Peyer's patch (tissue), 4 donors: ENCODE results near the gene MXRA8. TPM values are rescaled to one million over a fixed set of nuclear protein-coding genes. Genes with fewer than 3 reads are reported as not detected.

Experiments used
- DNase-seq, 3 donors: peaks; one replicate each; pipeline ENCODE4 v3.0.0-alpha.2; 2017 to 2019
- H3K27ac ChIP-seq, 4 donors: fragments of 200-600 bp; sonication (generic); one replicate each; pipeline ENCODE4 v1.5.1; 2016 to 2019
- H3K27me3 ChIP-seq, 2 donors: fragments of 200-600 bp; sonication (generic); one replicate each; pipeline ENCODE4 v1.5.1; 2019
- H3K36me3 ChIP-seq, 3 donors: fragments of 200-600 bp; sonication (generic); one replicate each; pipeline ENCODE4 v1.5.1; 2016 to 2019
- H3K4me1 ChIP-seq, 4 donors: fragments of 200-600 bp; sonication (generic); one replicate each; pipeline ENCODE4 v1.5.1; 2016 to 2019
- H3K4me3 ChIP-seq, 4 donors: fragments of 200-600 bp; sonication (generic); 1 replicate in 3 of 4; 2 replicates in 1 of 4; pipeline ENCODE4 v1.5.1; 2016 to 2019; ENCODE audit warnings: mild to moderate bottlenecking in 1 of 4
- H3K9me3 ChIP-seq, 4 donors: fragments of 200-600 bp; sonication (generic); one replicate each; pipeline ENCODE4 v1.5.1; 2016 to 2019; ENCODE audit warnings: mild to moderate bottlenecking in 1 of 4
- CTCF ChIP-seq, 6 experiments: fragments of 450-650 bp in 4 of 6; fragments of 200-600 bp in 2 of 6; sonication (generic) in 1 of 6; IDR thresholded peaks; one replicate each; pipeline ENCODE4 v1.5.1; 2017 to 2019; ENCODE audit warnings: antibody characterized with exemption in 6 of 6, mild to moderate bottlenecking in 3 of 6, moderate library complexity in 1 of 6
- POLR2A ChIP-seq, 2 donors: fragments of 450-650 bp; IDR thresholded peaks; one replicate each; pipeline ENCODE4 v1.5.1; 2017; ENCODE audit warnings: antibody characterized with exemption in 2 of 2, mild to moderate bottlenecking in 2 of 2, moderate library complexity in 2 of 2
- total RNA-seq, 4 donors: library from RNA; depleted of rRNA; stranded (reverse); fragments of >200 nt; gene quantifications; one replicate each; pipeline ENCODE4 v1.1.0, GENCODE V29; 2016

Gene MXRA8
- total RNA-seq, 4 donors from 2014 or later = 11.7 to 56.1 (median 35.6) TPM

GRCh38 chr1:1340791-1341548, 17.4 kb downstream of the MXRA8 start:
- H3K27me3 ChIP-seq = no peaks in the 10 kb centered on the region
- H3K4me3 ChIP-seq = no peak overlapping the region
- DNase-seq = no peak
- TF ChIP-seq CTCF (IDR thresholded peaks at IDR 0.05) (no peak), POLR2A (IDR thresholded peaks at IDR 0.05) (no peak)
- H3K27ac ChIP-seq = no peak overlapping the region
- peaks cover 0 to 22% (median 5%) of the 10 kb centered on the region in 4 donors for H3K4me1 ChIP-seq
- no peaks in the 10 kb centered on the region for H3K9me3 ChIP-seq
- peaks cover 0 to 53% (median 0%) of the 10 kb centered on the region in 3 donors for H3K36me3 ChIP-seq

- Histone ChIP-seq H3K27me3 (no peaks in the 10 kb centered on the region), H3K4me3 (no peak overlapping the region), H3K27ac (no peak overlapping the region), H3K36me3 (peaks cover 0 to 60% (median 0%) of the 10 kb centered on the region in 3 donors), H3K9me3 (no peaks in the 10 kb centered on the region), H3K4me1 (peaks cover 0 to 14% (median 3%) of the 10 kb centered on the region in 4 donors)
- TF ChIP-seq CTCF (IDR thresholded peaks at IDR 0.05) (no peak), POLR2A (IDR thresholded peaks at IDR 0.05) (no peak)
- DNase-seq = no peak
These were observed 18.2 kb downstream of the MXRA8 start for GRCh38 chr1:1340185-1340584.

GRCh38 chr1:1338278-1338677, 20.1 kb downstream of the MXRA8 start:
- TF ChIP-seq POLR2A (IDR thresholded peaks at IDR 0.05) (no peak), CTCF (IDR thresholded peaks at IDR 0.05) (no peak)
- Histone ChIP-seq H3K4me3 (no peak overlapping the region), H3K27ac (no peak overlapping the region), H3K36me3 (peaks cover 0 to 60% (median 0%) of the 10 kb centered on the region in 3 donors), H3K27me3 (no peaks in the 10 kb centered on the region), H3K9me3 (no peaks in the 10 kb centered on the region), H3K4me1 (peaks cover 0 to under 1% (median 0%) of the 10 kb centered on the region in 4 donors)
- DNase-seq = no peak

- no peak overlapping the region for H3K4me3 ChIP-seq
- DNase-seq = peak in 2 of 3 donors; percentile 68 to 80
- no peaks in the 10 kb centered on the region for H3K27me3 ChIP-seq
- peaks cover 0 to 60% (median 0%) of the 10 kb centered on the region in 3 donors for H3K36me3 ChIP-seq
- H3K9me3 ChIP-seq = no peaks in the 10 kb centered on the region
- H3K4me1 ChIP-seq = peaks cover 0 to 5% (median under 1%) of the 10 kb centered on the region in 4 donors
- no peak overlapping the region for H3K27ac ChIP-seq
- TF ChIP-seq CTCF (IDR thresholded peaks at IDR 0.05) = no peak
- TF ChIP-seq POLR2A (IDR thresholded peaks at IDR 0.05) = no peak
These were observed 20.6 kb downstream of the MXRA8 start for GRCh38 chr1:1337793-1338147.

GRCh38 chr1:1336931-1337792, 21.2 kb downstream of the MXRA8 start:
- H3K36me3 ChIP-seq = peaks cover 0 to 60% (median 0%) of the 10 kb centered on the region in 3 donors
- TF ChIP-seq POLR2A (IDR thresholded peaks at IDR 0.05) (no peak), CTCF (IDR thresholded peaks at IDR 0.05) (no peak)
- no peak for DNase-seq
- no peaks in the 10 kb centered on the region for H3K27me3 ChIP-seq
- no peak overlapping the region for H3K4me3 ChIP-seq
- H3K27ac ChIP-seq = no peak overlapping the region
- peaks cover 0 to 11% (median 2%) of the 10 kb centered on the region in 4 donors for H3K4me1 ChIP-seq
- H3K9me3 ChIP-seq = no peaks in the 10 kb centered on the region
